ENCODE results near the gene NCOA5. TPM values are rescaled to one million over a fixed set of nuclear protein-coding genes. Genes with fewer than 3 reads are reported as not detected.

The NCOA5 gene
- total RNA-seq, 1 donor from 2014 or later, result 40.2 TPM

DNA sequence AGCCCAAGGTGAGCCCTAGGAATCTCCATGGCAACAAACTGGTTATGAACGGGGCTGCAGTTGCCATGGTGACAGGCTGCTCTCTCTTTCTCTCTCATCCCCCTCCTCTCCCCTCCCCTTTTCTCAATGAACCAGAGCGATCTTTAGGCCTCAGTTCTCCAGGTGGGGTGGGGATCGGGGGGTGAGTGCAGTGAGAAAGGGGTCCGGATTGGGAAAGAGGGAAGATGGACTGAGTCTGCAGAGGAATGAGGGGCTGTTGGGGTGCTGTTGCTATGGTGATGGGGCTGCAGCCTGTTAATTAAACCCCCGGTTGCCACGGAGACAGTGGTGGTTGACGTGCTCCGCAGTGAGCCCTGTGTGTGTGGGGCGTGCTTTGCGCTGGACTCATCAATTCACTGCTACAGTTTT is 64.4 kb downstream of the NCOA5 start:
- TF ChIP-seq, protein P1, sequence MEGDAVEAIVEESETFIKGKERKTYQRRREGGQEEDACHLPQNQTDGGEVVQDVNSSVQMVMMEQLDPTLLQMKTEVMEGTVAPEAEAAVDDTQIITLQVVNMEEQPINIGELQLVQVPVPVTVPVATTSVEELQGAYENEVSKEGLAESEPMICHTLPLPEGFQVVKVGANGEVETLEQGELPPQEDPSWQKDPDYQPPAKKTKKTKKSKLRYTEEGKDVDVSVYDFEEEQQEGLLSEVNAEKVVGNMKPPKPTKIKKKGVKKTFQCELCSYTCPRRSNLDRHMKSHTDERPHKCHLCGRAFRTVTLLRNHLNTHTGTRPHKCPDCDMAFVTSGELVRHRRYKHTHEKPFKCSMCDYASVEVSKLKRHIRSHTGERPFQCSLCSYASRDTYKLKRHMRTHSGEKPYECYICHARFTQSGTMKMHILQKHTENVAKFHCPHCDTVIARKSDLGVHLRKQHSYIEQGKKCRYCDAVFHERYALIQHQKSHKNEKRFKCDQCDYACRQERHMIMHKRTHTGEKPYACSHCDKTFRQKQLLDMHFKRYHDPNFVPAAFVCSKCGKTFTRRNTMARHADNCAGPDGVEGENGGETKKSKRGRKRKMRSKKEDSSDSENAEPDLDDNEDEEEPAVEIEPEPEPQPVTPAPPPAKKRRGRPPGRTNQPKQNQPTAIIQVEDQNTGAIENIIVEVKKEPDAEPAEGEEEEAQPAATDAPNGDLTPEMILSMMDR (IDR thresholded peaks at IDR 0.05; ENCODE audit: unreplicated experiment), result no peak
- Mint-ChIP-seq H3K4me1 (peaks cover 7% of the 10 kb centered on the region), H3K4me3 (no peak overlapping the region)

DNA sequence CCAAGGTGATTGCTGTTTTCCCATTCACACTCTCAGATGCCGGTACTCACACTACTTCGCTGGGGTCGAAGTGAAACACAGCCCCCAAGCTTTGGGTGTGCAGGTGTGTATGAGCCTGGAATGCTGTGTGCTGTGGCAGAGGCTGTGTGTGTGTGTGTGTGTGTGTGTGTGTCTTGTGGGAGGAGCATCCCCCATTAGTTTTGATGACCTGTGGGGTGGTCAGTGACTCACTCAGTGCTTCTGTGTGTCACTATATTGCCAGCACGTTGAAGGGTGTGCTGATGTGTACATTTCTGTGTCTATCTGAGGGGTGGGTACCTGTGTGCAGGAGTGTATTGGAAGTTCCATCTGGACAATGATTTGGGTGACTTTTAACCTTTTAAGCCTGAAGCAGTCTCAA is 65.8 kb downstream of the NCOA5 start:
- H3K27ac Mint-ChIP-seq, result no peak overlapping the region
- no peak for DNase-seq (ENCODE audit: low spot score in 2 of 2, unreplicated experiment in 2 of 2)
- no peaks in the 10 kb centered on the region for H3K36me3 Mint-ChIP-seq
- peaks cover 73% of the 10 kb centered on the region for H3K27me3 Mint-ChIP-seq (ENCODE audit: low read depth)
- TF ChIP-seq, protein P1 (IDR thresholded peaks at IDR 0.05; ENCODE audit: unreplicated experiment), result no peak
- peaks cover 5% of the 10 kb centered on the region for H3K4me1 Mint-ChIP-seq
- no peaks in the 10 kb centered on the region for H3K9me3 Mint-ChIP-seq
- H3K4me3 Mint-ChIP-seq, result no peak overlapping the region

More for the DNA sequence above, 64.4 kb downstream of the NCOA5 start:
- Mint-ChIP-seq H3K27ac (no peak overlapping the region), H3K9me3 (no peaks in the 10 kb centered on the region), H3K36me3 (no peaks in the 10 kb centered on the region), H3K27me3 (ENCODE audit: low read depth) (peaks cover 87% of the 10 kb centered on the region)
- DNase-seq (ENCODE audit: low spot score in 2 of 2, unreplicated experiment in 2 of 2), result no peak

DNA sequence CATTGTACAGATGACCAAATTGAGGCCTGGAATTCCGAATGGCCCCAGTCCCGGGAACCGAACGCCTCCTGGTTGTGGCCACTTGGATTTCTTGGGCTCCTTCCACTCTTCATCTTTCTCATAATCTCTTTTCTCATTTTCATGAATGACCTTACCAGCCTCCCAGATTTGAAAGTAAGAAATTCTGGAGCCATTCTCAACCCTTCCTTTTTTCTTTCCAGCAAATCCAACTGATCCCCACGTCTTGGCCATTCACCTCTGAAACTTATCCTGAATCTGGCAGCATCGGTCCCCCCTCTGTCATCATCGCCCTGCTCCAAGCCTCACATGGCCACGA is 66.6 kb downstream of the NCOA5 start:
- no peak overlapping the region for H3K27ac Mint-ChIP-seq
- H3K36me3 Mint-ChIP-seq, result no peaks in the 10 kb centered on the region
- TF ChIP-seq, protein P1 (IDR thresholded peaks at IDR 0.05; ENCODE audit: unreplicated experiment), result no peak
- peaks cover 5% of the 10 kb centered on the region for H3K4me1 Mint-ChIP-seq
- H3K9me3 Mint-ChIP-seq, result no peaks in the 10 kb centered on the region
- DNase-seq (ENCODE audit: low spot score in 2 of 2, unreplicated experiment in 2 of 2), result no peak
- H3K27me3 Mint-ChIP-seq (ENCODE audit: low read depth), result peaks cover 71% of the 10 kb centered on the region
- H3K4me3 Mint-ChIP-seq, result peak overlapping the region; percentile 6

DNA sequence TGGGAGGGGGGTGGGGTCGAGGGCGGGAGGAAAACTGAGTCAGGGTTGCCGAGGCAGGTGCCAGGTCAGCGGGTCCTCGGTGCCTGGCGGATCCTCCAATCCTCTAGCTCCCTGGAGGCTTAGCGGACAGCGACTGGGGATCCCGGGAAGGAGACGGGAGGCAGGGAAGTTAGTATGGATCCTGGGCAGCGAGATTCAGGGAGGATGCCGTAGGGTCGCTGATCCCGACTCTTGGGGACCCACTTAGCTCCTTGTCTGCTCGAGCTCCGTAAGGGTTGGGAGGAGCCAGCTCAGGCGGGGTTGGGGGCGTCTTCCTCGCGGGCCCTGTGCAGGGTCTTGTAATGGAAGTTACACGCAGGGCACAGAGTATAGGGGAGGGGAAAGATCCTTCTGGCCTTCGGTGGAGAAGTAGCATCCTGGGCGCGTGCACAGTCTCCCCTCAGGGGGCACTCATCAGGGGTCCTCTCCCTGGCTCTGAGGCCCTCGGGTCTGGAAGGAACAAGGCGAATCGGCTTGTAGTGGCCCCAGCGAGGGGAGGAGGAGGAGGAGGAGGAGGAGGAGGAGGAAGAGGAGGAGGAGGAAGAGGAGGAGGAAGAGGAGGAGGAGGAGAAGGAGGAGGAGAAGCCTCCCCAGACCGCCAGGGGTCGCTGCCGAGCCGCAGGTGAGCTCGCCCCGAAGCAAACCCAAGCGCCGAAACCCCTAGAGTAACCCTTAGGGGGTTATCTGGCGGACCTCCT is 67.2 kb downstream of the NCOA5 start:
- Mint-ChIP-seq H3K27ac (no peak overlapping the region), H3K4me3 (peak overlapping the region; percentile 81), H3K27me3 (ENCODE audit: low read depth) (peaks cover 66% of the 10 kb centered on the region), H3K9me3 (no peaks in the 10 kb centered on the region), H3K4me1 (peaks cover 5% of the 10 kb centered on the region), H3K36me3 (no peaks in the 10 kb centered on the region)
- TF ChIP-seq, protein P1 (IDR thresholded peaks at IDR 0.05; ENCODE audit: unreplicated experiment), result peak; percentile 64
- peak; percentile 58 to 75 for DNase-seq (ENCODE audit: low spot score in 2 of 2, unreplicated experiment in 2 of 2)

DNA sequence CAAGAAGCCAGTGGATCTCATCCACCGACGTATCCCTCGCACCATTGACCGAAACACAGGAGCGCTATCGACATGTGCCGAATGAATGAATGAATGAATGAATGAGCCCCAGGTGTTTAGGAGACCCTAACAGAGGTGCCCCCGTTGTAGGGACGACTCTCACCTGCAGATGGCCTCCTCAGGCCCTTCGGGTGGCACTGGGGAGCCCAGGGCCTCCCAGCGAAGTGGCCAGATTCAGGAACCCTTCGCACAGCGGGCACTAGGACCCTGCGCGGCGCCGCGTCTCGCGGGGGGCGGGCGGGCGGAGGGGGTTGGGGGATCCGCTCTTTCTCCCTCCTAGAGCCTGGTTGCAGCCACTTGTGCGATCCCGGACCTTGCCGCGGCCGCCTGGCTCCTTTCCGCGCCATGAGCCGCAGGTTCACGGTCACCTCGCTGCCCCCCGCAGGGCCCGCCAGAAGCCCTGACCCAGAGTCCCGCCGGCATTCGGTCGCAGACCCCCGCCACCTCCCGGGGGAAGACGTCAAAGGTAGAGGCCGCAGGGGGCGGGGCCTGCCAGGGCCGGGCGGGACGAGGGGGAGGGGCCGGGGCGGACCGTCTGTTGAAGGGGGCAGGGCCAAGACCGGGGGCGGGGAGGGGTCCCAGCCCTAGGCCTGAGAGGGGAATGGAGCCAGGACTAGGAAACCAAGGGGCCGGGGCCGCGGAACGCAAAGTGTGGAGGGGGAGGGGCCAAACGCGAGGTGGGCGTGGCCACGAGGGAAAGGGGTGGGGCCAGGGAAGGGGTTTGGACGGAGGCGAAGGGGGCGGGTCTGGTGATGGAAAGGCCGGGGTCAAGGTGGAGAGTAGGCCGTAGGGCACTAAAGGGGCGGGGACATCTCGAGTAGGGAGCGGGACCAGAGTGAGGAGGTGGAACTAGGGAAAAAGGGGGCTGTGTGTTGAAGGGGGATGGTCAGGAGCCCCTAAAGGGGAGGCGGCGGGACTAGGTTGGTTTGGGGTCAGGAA is 68.1 kb downstream of the NCOA5 start:
- peaks cover 5% of the 10 kb centered on the region for H3K4me1 Mint-ChIP-seq
- no peak overlapping the region for H3K27ac Mint-ChIP-seq
- H3K4me3 Mint-ChIP-seq, result peak overlapping the region; percentile 81
- H3K9me3 Mint-ChIP-seq, result no peaks in the 10 kb centered on the region
- TF ChIP-seq, protein P1 (IDR thresholded peaks at IDR 0.05; ENCODE audit: unreplicated experiment), result no peak
- H3K36me3 Mint-ChIP-seq, result no peaks in the 10 kb centered on the region
- DNase-seq (ENCODE audit: low spot score in 2 of 2, unreplicated experiment in 2 of 2), result peak; percentile 39 to 71
- H3K27me3 Mint-ChIP-seq (ENCODE audit: low read depth), result peaks cover 58% of the 10 kb centered on the region
